GM12892 (cell line): ENCODE measurements around the gene SPEF1.

Experiments
- POLR2A ChIP-seq: IDR thresholded peaks from 2 replicates; pipeline ENCODE4 v1.6.1; 2011; ENCODE audit warnings: low read depth, low read length, control low read depth
- POLR2AphosphoS5 ChIP-seq: IDR thresholded peaks from 2 replicates; pipeline ENCODE4 v1.6.1; 2011; ENCODE audit warnings: low read depth, low read length, control low read depth
- TAF1 ChIP-seq: IDR thresholded peaks from 2 replicates; pipeline ENCODE4 v1.6.1; 2011; ENCODE audit warnings: low read depth, mild to moderate bottlenecking, control low read depth, low read length, borderline replicate concordance

GRCh38 chr20:3788685-3789155 is 7.5 kb upstream of the SPEF1 start:
- TF ChIP-seq POLR2AphosphoS5 = no peak
- no peak for TF ChIP-seq POLR2A
- no peak for TF ChIP-seq TAF1
